HG03280 (cell line): ENCODE data around the gene DIAPH1.
A peak's percentile ranks its signal among the peaks of the same experiment; 100 is the strongest.

Experiments
- ATAC-seq: cut with Tn5 transposase; IDR thresholded peaks from one replicate; pipeline ENCODE4 v1.9.1; 2021; ENCODE audit warnings: mild to moderate bottlenecking, moderate library complexity; ENCODE audit not compliant: unreplicated experiment

DIAPH1 gene

GRCh38 chr5:141618804-141619554 lies at the start of gene DIAPH1:
DIAPH1 (minus strand) TSS chr5:141619000; CDS start chr5:141618914, 86 bp downstream.
- ATAC-seq = peak; percentile 84

- ATAC-seq = no peak
These were observed 47.5 kb upstream of the DIAPH1 start for GRCh38 chr5:141665995-141666940.

- peak; percentile 83 for ATAC-seq
These were observed 46.1 kb upstream of the DIAPH1 start for GRCh38 chr5:141664733-141665461.

- no peak for ATAC-seq
These were observed 44.7 kb upstream of the DIAPH1 start for GRCh38 chr5:141663506-141663905.

GRCh38 chr5:141662028-141662427 lies 43.2 kb upstream of the DIAPH1 start:
- ATAC-seq = no peak

- ATAC-seq = peak; percentile 64
These were observed 39.2 kb upstream of the DIAPH1 start for GRCh38 chr5:141657937-141658545.

- ATAC-seq = no peak
These were observed 38.6 kb upstream of the DIAPH1 start for GRCh38 chr5:141657404-141657803.

- no peak for ATAC-seq
These were observed 37.6 kb upstream of the DIAPH1 start for GRCh38 chr5:141656396-141656795.

- ATAC-seq = no peak
These were observed 36.2 kb upstream of the DIAPH1 start for GRCh38 chr5:141655020-141655419.

- no peak for ATAC-seq
These were observed 35.5 kb upstream of the DIAPH1 start for GRCh38 chr5:141654298-141654697.

- no peak for ATAC-seq
These were observed 32.9 kb upstream of the DIAPH1 start for GRCh38 chr5:141651728-141652105.

- peak; percentile 96 for ATAC-seq
These were observed 32.3 kb upstream of the DIAPH1 start, which contains the start of gene FCHSD1 for GRCh38 chr5:141650851-141651727. FCHSD1 (minus strand) TSS chr5:141651418; CDS start chr5:141651368, 50 bp downstream.

- ATAC-seq = no peak
These were observed 31.2 kb upstream of the DIAPH1 start for GRCh38 chr5:141649972-141650371.

- ATAC-seq = no peak
These were observed 30.4 kb upstream of the DIAPH1 start for GRCh38 chr5:141649056-141649688.

GRCh38 chr5:141647851-141648250 lies 29.1 kb upstream of the DIAPH1 start:
- ATAC-seq = no peak

GRCh38 chr5:141647242-141647641 lies 28.4 kb upstream of the DIAPH1 start:
- no peak for ATAC-seq

GRCh38 chr5:141646026-141646425 lies 27.2 kb upstream of the DIAPH1 start:
- no peak for ATAC-seq

GRCh38 chr5:141641634-141642267 lies 23.0 kb upstream of the DIAPH1 start:
- peak; percentile 41 for ATAC-seq

GRCh38 chr5:141640698-141641097 lies 21.9 kb upstream of the DIAPH1 start:
- no peak for ATAC-seq
